Gastroesophageal sphincter (tissue), 4 donors: ENCODE measurements around the gene PPP2R5B. TPM values are rescaled to one million over a fixed set of nuclear protein-coding genes. Genes with fewer than 3 reads are reported as not detected.

ENCODE experiments used
- ATAC-seq: fragments of 150-250 bp; one replicate; pipeline ENCODE4 v1.9.1; 2016; ENCODE audit warnings: mild to moderate bottlenecking, moderate library complexity
- H3K27ac ChIP-seq, 4 donors: fragments of 200-600 bp; sonication (generic) in 3 of 4; 1 replicate in 3 of 4; 2 replicates in 1 of 4; pipeline ENCODE4 v1.5.1; 2016 to 2019
- H3K27me3 ChIP-seq: fragments of 200-600 bp; sonication (generic); one replicate; pipeline ENCODE4 v1.5.1; 2019
- H3K36me3 ChIP-seq, 2 donors: fragments of 200-600 bp; sonication (generic); one replicate each; pipeline ENCODE4 v1.5.1; 2019; ENCODE audit warnings: control low read depth in 1 of 2
- H3K4me1 ChIP-seq, 3 donors: fragments of 200-600 bp; sonication (generic); 1 replicate in 2 of 3; 2 replicates in 1 of 3; pipeline ENCODE4 v1.5.1; 2016 to 2019; ENCODE audit warnings: control low read depth in 2 of 3
- H3K4me3 ChIP-seq, 2 donors: fragments of 200-600 bp; sonication (generic); one replicate each; pipeline ENCODE4 v1.5.1; 2019; ENCODE audit warnings: mild to moderate bottlenecking in 1 of 2, moderate library complexity in 1 of 2
- H3K9me3 ChIP-seq, 3 donors: fragments of 200-600 bp; sonication (generic); one replicate each; pipeline ENCODE4 v1.5.1; 2017 to 2019; ENCODE audit warnings: control low read depth in 2 of 3
- EP300 ChIP-seq: sonication (generic); formaldehyde crosslinking; IDR thresholded peaks from one replicate; pipeline ENCODE4 v1.6.1; 2017; ENCODE audit warnings: antibody characterized with exemption, mild to moderate bottlenecking
- POLR2A ChIP-seq, 2 donors: fragments of 450-650 bp; IDR thresholded peaks; one replicate each; pipeline ENCODE4 v1.6.1; 2017; ENCODE audit warnings: antibody characterized with exemption in 2 of 2, mild to moderate bottlenecking in 2 of 2, moderate library complexity in 1 of 2
- POLR2AphosphoS5 ChIP-seq: sonication (generic); formaldehyde crosslinking; IDR thresholded peaks from one replicate; pipeline ENCODE4 v1.6.1; 2017; ENCODE audit warnings: antibody characterized with exemption
- WGBS, 2 donors: methylation state at CpG; one replicate each; pipeline ENCODE4 v1.1.5; 2018; ENCODE audit warnings: low coverage in 1 of 2; 5-methylcytosine and 5-hydroxymethylcytosine counted together
- total RNA-seq, 4 donors: library from RNA; depleted of rRNA; stranded (reverse); fragments of >200 nt; gene quantifications; one replicate each; pipeline ENCODE4 v1.1.0, GENCODE V29; 2016
- TF ChIP-seq, protein P1 (sequence below), 4 experiments: fragments of 200-600 bp in 2 of 4; fragments of 450-650 bp in 2 of 4; sonication (generic) in 1 of 4; IDR thresholded peaks; one replicate each; pipeline ENCODE4 v1.5.1; 2017 to 2019; ENCODE audit warnings: antibody characterized with exemption in 4 of 4, mild to moderate bottlenecking in 2 of 4, moderate library complexity in 2 of 4

Gene PPP2R5B
- total RNA-seq, 4 donors from 2014 or later: 20.3 to 41.2 (median 27.0) TPM

DNA sequence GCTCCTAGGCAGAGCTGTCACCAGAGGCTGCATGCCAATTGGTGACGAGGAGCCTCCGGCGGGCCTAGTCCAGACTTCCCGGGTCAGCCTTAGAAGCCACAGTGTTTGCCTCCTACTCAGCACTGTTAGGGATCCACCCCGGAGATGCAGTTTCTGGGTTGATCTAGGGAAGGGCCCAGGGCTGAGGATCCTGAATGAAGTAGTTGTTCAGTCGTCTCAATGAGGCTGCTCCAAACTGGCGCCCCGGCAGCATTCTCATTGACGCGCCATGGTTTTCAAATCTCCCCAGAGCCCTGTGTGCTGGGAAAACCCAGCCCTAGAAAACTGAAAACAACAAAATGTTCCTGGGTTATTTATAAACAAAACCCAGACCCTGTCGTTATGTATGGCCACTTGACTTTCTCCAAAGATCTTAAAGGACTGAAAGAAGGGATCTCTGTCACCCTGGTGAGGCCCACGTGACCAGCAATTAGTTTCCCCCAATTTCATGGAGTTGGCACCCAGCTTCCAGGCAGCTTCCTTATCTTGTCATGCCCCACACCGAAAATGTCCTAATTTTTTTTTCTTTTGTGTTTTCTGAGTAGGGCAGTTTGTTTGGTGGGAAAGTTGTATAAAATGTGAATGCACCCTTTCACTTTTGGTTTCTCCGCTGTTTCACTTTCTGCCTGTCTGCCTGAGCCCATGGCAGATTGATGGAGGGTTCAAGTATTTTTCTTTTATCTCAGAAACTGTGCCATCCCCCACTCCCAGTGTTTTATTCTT, 44.1 kb upstream of the PPP2R5B start:
- no peaks in the 10 kb centered on the region for H3K9me3 ChIP-seq
- no peaks in the 10 kb centered on the region for H3K36me3 ChIP-seq
- no peak overlapping the region for H3K4me3 ChIP-seq
- H3K4me1 ChIP-seq: peaks cover 0 to 46% (median 22%) of the 10 kb centered on the region in 3 donors
- H3K27me3 ChIP-seq: no peaks in the 10 kb centered on the region
- WGBS, 2 donors: 57 to 61% methylated on average over 4 to 8 of the region's 14 CpGs
- no peak for ATAC-seq
- TF ChIP-seq POLR2AphosphoS5 (no peak), EP300 (no peak), POLR2A (IDR thresholded peaks at IDR 0.05) (no peak)
- TF ChIP-seq, protein P1, sequence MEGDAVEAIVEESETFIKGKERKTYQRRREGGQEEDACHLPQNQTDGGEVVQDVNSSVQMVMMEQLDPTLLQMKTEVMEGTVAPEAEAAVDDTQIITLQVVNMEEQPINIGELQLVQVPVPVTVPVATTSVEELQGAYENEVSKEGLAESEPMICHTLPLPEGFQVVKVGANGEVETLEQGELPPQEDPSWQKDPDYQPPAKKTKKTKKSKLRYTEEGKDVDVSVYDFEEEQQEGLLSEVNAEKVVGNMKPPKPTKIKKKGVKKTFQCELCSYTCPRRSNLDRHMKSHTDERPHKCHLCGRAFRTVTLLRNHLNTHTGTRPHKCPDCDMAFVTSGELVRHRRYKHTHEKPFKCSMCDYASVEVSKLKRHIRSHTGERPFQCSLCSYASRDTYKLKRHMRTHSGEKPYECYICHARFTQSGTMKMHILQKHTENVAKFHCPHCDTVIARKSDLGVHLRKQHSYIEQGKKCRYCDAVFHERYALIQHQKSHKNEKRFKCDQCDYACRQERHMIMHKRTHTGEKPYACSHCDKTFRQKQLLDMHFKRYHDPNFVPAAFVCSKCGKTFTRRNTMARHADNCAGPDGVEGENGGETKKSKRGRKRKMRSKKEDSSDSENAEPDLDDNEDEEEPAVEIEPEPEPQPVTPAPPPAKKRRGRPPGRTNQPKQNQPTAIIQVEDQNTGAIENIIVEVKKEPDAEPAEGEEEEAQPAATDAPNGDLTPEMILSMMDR (IDR thresholded peaks at IDR 0.05): no peak
- peak overlapping the region in 3 of 4 donors; percentile 14 to 97 (median 97) for H3K27ac ChIP-seq

DNA sequence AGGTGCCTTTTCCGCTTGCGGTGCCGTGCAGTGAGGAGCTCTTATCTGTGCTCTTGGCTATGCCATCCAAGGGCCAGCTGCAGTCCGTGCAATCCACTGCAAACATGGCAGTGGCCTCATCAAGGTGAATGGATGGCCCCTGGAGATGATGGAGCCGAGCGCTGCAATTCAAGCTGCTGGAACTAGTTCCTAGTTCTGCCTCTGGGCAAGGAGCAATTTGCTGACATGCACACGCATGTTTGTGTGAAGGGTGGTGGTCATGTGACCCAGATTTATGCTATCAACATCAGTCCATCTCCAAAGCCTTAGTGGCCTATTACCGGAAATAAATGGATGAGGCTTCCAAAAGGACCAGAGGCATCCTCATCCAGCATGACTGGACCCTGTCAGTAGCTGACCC, 43.0 kb upstream of the PPP2R5B start:
- Histone ChIP-seq H3K27me3 (no peaks in the 10 kb centered on the region), H3K27ac (peak overlapping the region in 1 of 4 donors; percentile 51), H3K4me3 (no peak overlapping the region), H3K4me1 (peaks cover 0 to 36% (median 11%) of the 10 kb centered on the region in 3 donors), H3K9me3 (no peaks in the 10 kb centered on the region), H3K36me3 (no peaks in the 10 kb centered on the region)
- TF ChIP-seq, protein P1 (IDR thresholded peaks at IDR 0.05): no peak
- TF ChIP-seq POLR2AphosphoS5 (no peak), POLR2A (IDR thresholded peaks at IDR 0.05) (no peak), EP300 (no peak)
- ATAC-seq: no peak
- 82 to 93% methylated on average over 4 to 6 of the region's 8 CpGs for WGBS, 2 donors

DNA sequence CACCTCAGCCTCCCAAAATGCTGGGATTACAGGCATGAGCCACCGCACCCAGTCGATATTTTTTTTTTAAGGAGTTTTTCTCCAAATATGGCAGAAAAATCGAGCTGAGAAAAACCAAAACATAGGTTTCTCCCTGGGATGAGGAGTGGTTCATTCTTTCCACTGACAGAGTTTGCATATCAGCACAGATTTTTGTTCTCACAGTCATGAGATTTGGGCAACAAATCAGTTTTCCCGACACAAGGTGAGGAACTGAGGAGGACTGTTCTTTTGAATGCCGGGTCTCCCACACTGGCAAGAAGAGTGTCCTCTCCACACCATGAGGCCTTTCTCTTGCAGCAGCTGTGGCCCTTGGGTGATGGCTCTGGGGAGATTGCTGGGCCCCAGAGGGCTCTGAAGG, 42.2 kb upstream of the PPP2R5B start:
- ATAC-seq: no peak
- no peak for TF ChIP-seq POLR2A (IDR thresholded peaks at IDR 0.05)
- no peak for TF ChIP-seq EP300
- no peak for TF ChIP-seq POLR2AphosphoS5
- TF ChIP-seq, protein P1 (IDR thresholded peaks at IDR 0.05): no peak
- peak overlapping the region in 3 of 4 donors; percentile 44 to 59 (median 51) for H3K27ac ChIP-seq
- WGBS, 2 donors: 39 to 58% methylated on average over 2 to 3 of the region's 5 CpGs
- H3K4me3 ChIP-seq: no peak overlapping the region
- H3K27me3 ChIP-seq: no peaks in the 10 kb centered on the region
- H3K36me3 ChIP-seq: no peaks in the 10 kb centered on the region
- H3K4me1 ChIP-seq: peaks cover 0 to 30% (median 7%) of the 10 kb centered on the region in 3 donors
- no peaks in the 10 kb centered on the region for H3K9me3 ChIP-seq

DNA sequence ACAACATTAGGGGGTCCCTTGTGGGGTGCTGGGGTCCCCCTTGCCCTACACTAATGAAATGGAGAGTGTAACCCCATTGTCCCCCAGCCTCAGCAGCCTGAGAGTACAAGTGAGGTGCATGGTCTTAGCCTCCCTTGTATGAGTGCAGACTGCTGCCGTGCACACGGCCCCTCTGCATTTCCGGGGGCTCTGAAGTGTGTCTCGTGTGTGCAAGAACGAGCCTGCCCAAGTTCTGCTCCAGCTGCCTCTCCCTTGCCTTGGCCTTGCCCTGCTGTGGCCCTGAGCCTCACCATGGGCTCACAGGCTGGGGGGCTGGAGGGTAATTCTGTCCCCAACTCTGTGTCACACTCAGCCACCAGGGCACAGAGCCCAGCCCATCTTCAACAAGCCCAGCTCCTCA, 40.9 kb upstream of the PPP2R5B start:
- Histone ChIP-seq H3K27me3 (no peaks in the 10 kb centered on the region), H3K4me3 (no peak overlapping the region), H3K36me3 (no peaks in the 10 kb centered on the region), H3K9me3 (no peaks in the 10 kb centered on the region), H3K27ac (peak overlapping the region in 1 of 4 donors; percentile 29), H3K4me1 (peaks cover 0 to 38% (median 17%) of the 10 kb centered on the region in 3 donors)
- WGBS, 2 donors: no CpG with 5 or more reads among the region's 5 CpGs
- ATAC-seq: no peak
- TF ChIP-seq EP300: no peak
- TF ChIP-seq, protein P1 (IDR thresholded peaks at IDR 0.05): no peak
- TF ChIP-seq POLR2A (IDR thresholded peaks at IDR 0.05): no peak
- TF ChIP-seq POLR2AphosphoS5: no peak

DNA sequence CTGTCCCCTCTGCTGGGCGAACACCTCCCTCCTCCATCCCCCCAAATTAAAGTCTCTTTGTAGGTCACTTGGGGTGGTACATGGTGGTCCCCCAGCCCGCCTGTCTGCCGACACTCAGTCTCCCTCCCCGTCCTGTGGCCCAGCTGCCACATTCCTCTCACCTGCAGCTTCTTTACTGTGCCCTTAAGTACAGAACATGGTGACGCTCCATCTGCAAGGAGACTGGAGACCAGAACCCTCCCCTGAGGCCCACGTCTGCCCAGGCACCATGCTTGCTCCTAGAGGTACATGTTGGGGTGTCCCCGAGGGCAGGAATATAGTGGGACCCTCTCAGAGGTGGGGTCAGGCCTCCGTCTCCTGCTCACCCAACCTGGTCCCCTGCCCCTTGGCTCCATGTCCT, 40.5 kb upstream of the PPP2R5B start:
- Histone ChIP-seq H3K9me3 (no peaks in the 10 kb centered on the region), H3K27ac (no peak overlapping the region), H3K27me3 (no peaks in the 10 kb centered on the region), H3K36me3 (no peaks in the 10 kb centered on the region), H3K4me3 (no peak overlapping the region), H3K4me1 (peaks cover 0 to 37% (median 17%) of the 10 kb centered on the region in 3 donors)
- 90% methylated on average over 3 of the region's 8 CpGs; no CpG with 5 or more reads in 1 of the 2 donors for WGBS, 2 donors
- no peak for ATAC-seq
- TF ChIP-seq POLR2A (IDR thresholded peaks at IDR 0.05): no peak
- TF ChIP-seq EP300: no peak
- TF ChIP-seq POLR2AphosphoS5: no peak
- TF ChIP-seq, protein P1 (IDR thresholded peaks at IDR 0.05): no peak
